GM21717 (cell line): Measurements from ENCODE around the gene TCP10L.
"Not testable (repeated sequence)": the region's sequence is repeated elsewhere in the genome, so short reads cannot be mapped to it uniquely, and the experiment has no call there.

ENCODE experiments used
- ATAC-seq: cut with Tn5 transposase; IDR thresholded peaks from one replicate; pipeline ENCODE4 v1.9.1; 2021; ENCODE audit warnings: mild to moderate bottlenecking, moderate library complexity; ENCODE audit not compliant: unreplicated experiment

TCP10L gene

GRCh38 chr21:32558106-32558505 lies 27.2 kb downstream of the TCP10L start:
- ATAC-seq, result no peak

- ATAC-seq, result no peak
Measured at GRCh38 chr21:32554832-32555638, 30.3 kb downstream of the TCP10L start.

GRCh38 chr21:32549886-32550285 lies 35.4 kb downstream of the TCP10L start:
- ATAC-seq, result no peak

GRCh38 chr21:32549440-32549839 lies 35.9 kb downstream of the TCP10L start:
- ATAC-seq, result no peak

- no peak for ATAC-seq
Measured at GRCh38 chr21:32548978-32549377, 36.3 kb downstream of the TCP10L start.

GRCh38 chr21:32547018-32547417 lies 38.3 kb downstream of the TCP10L start:
- no peak for ATAC-seq

GRCh38 chr21:32545948-32546441 lies 39.3 kb downstream of the TCP10L start:
- no peak for ATAC-seq

GRCh38 chr21:32544697-32545096 lies 40.6 kb downstream of the TCP10L start:
- no peak for ATAC-seq

GRCh38 chr21:32543975-32544374 lies 41.3 kb downstream of the TCP10L start:
- no peak for ATAC-seq

GRCh38 chr21:32543056-32543455 lies 42.3 kb downstream of the TCP10L start:
- ATAC-seq, result not testable (repeated sequence)

GRCh38 chr21:32539378-32539777 lies 45.9 kb downstream of the TCP10L start:
- no peak for ATAC-seq

GRCh38 chr21:32538147-32538792 lies 47.1 kb downstream of the TCP10L start:
- ATAC-seq, result no peak

- no peak for ATAC-seq
Measured at GRCh38 chr21:32537569-32537881, 47.8 kb downstream of the TCP10L start.

GRCh38 chr21:32535612-32536011 lies 49.7 kb downstream of the TCP10L start:
- ATAC-seq, result no peak

GRCh38 chr21:32534113-32534512 lies 51.2 kb downstream of the TCP10L start:
- ATAC-seq, result no peak

- no peak for ATAC-seq
Measured at GRCh38 chr21:32533611-32534010, 51.7 kb downstream of the TCP10L start.

- ATAC-seq, result no peak
Measured at GRCh38 chr21:32533053-32533452, 52.3 kb downstream of the TCP10L start.

GRCh38 chr21:32532636-32533035 lies 52.7 kb downstream of the TCP10L start:
- no peak for ATAC-seq

- ATAC-seq, result not testable (repeated sequence)
Measured at GRCh38 chr21:32531561-32531960, 53.8 kb downstream of the TCP10L start.

GRCh38 chr21:32530809-32531208 lies 54.5 kb downstream of the TCP10L start:
- not testable (repeated sequence) for ATAC-seq

GRCh38 chr21:32529679-32530078 lies 55.6 kb downstream of the TCP10L start:
- ATAC-seq, result no peak

- ATAC-seq, result no peak
Measured at GRCh38 chr21:32525282-32525681, 60.0 kb downstream of the TCP10L start.
